Adrenal gland (tissue), 12 donors: ENCODE data around the gene PSMA7. TPM values are rescaled to one million over a fixed set of nuclear protein-coding genes. Genes with fewer than 3 reads are reported as not detected.

Experiments used
- DNase-seq, 7 donors: peaks; one replicate each; pipeline ENCODE4 v3.0.0-alpha.2; 2019 to 2020
- H3K27ac ChIP-seq, 5 donors: fragments of 200-600 bp; sonication (generic) in 4 of 5; 1 replicate in 3 of 5; 2 replicates in 2 of 5; pipeline versions ENCODE4 v1.5.1 to v1.8.0; 2016 to 2020; ENCODE audit warnings: mild to moderate bottlenecking in 1 of 5
- H3K27me3 ChIP-seq: fragments of 200-600 bp; 2 replicates; pipeline ENCODE4 v1.8.0; 2021
- H3K36me3 ChIP-seq, 2 donors: fragments of 200-600 bp; replicated peaks in 1 of 2; 1 replicate in 1 of 2; 2 replicates in 1 of 2; pipeline versions ENCODE4 v1.5.1 to v1.8.0; 2018 to 2022
- H3K4me1 ChIP-seq, 2 donors: fragments of 200-600 bp; replicated peaks in 1 of 2; 1 replicate in 1 of 2; 2 replicates in 1 of 2; pipeline versions ENCODE4 v1.5.1 to v1.8.0; 2018 to 2021
- H3K4me3 ChIP-seq, 4 donors: fragments of 200-600 bp; sonication (generic) in 3 of 4; one replicate each; pipeline ENCODE4 v1.5.1; 2016 to 2018
- H3K9me3 ChIP-seq, 3 donors: fragments of 200-600 bp; sonication (generic) in 1 of 3; replicated peaks in 1 of 3; 1 replicate in 2 of 3; 2 replicates in 1 of 3; pipeline versions ENCODE4 v1.5.1 to v1.8.0; 2016 to 2021
- POLR2A ChIP-seq, 2 donors: fragments of 450-650 bp; IDR thresholded peaks; one replicate each; pipeline ENCODE4 v1.6.1; 2017; ENCODE audit warnings: antibody characterized with exemption in 2 of 2, mild to moderate bottlenecking in 2 of 2, moderate library complexity in 1 of 2
- WGBS, 4 donors: extraction: QIAGEN DNeasy Blood & Tissue Kit in 2 of 4; methylation state at CpG; one replicate each; pipeline versions ENCODE4 v1.1.5 to v1.1.7; 2013 to 2017; 5-methylcytosine and 5-hydroxymethylcytosine counted together
- intact Hi-C, 2 donors: fragments of 100-400 bp; cut with DNase I; formaldehyde crosslinking; loops; one replicate each; pipeline versions ENCODE4 v1.14.1 to v1.15.0; 2022 to 2023
- polyA plus RNA-seq, 3 donors: library from polyadenylated mRNA; stranded (reverse); fragments of 200-250 nt in 2 of 3; fragments of 350-450 nt in 1 of 3; fragmentation: Illumina TruSeq in 1 of 3; extraction: RNeasy Lipid Tissue Mini Kit (QIAGEN cat#74804) in 1 of 3; gene quantifications; one replicate each; pipeline ENCODE4 v1.2.3, GENCODE V29; 2013 to 2014
- total RNA-seq, 9 donors: library from RNA; depleted of rRNA in 4 of 9; stranded (reverse); fragments of >200 nt in 4 of 9; fragments of 120-200 nt in 1 of 9; fragmentation: NEBNext Ultra II Directional in 1 of 9; extraction: Animal tissue kit (Norgen Biotek cat#: 25700) in 1 of 9; gene quantifications; one replicate each; pipeline versions ENCODE4 v1.1.0 to v1.2.4, GENCODE V29; 2013 to 2023
- TF ChIP-seq, protein P1 (sequence below), 6 experiments: fragments of 450-650 bp in 4 of 6; fragments of 200-600 bp in 2 of 6; sonication (generic) in 1 of 6; IDR thresholded peaks; 1 replicate in 5 of 6; 2 replicates in 1 of 6; pipeline versions ENCODE4 v1.5.1 to v1.8.0; 2016 to 2021; ENCODE audit warnings: antibody characterized with exemption in 6 of 6, mild to moderate bottlenecking in 2 of 6, moderate library complexity in 1 of 6
- donor health status: healthy with polysubstance abuse.
- donor health status: Bipolar disorder and iron deficiency.
- donor health status: DM: yes; HTN: yes; CAD: no.
- donor health status: DM: no; HTN: no; CAD: no.
- donor health status: DM: no; HTN: no; CAD: no.
- donor health status: DM: yes; HTN: yes; CAD: no.

PSMA7 gene
- total and polyA plus RNA-seq, 12 donors = 175 to 518 (median 277) TPM

DNA sequence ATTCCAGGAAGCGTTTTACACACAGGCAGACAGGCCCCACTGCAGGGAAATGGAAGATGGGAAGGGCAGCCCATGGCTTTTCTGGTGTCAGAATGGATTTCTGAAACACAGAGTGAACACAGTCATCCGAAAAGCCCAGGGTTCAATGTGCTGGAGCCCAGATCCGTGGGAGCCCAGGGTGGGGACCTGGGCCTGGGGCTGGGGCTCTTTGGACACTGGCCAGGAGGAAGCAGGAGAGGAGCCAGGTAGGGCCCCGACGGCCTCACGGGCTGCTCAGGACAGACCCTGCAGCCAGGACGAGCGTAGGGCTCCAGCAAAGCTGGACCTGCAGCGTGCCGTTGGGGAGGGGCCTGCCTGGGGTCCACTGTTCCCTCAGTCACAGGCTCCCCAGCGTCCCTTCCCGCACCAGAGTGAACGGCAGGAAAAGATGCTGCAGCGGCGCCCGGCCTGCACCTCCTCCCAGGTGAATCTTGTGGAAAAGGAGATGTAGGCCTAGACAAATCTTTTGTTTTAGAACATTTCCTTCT is 45.2 kb downstream of the PSMA7 start:
- no peak overlapping the region for H3K4me3 ChIP-seq
- no peaks in the 10 kb centered on the region for H3K36me3 ChIP-seq
- TF ChIP-seq POLR2A (IDR thresholded peaks at IDR 0.05) = no peak
- TF ChIP-seq, protein P1, sequence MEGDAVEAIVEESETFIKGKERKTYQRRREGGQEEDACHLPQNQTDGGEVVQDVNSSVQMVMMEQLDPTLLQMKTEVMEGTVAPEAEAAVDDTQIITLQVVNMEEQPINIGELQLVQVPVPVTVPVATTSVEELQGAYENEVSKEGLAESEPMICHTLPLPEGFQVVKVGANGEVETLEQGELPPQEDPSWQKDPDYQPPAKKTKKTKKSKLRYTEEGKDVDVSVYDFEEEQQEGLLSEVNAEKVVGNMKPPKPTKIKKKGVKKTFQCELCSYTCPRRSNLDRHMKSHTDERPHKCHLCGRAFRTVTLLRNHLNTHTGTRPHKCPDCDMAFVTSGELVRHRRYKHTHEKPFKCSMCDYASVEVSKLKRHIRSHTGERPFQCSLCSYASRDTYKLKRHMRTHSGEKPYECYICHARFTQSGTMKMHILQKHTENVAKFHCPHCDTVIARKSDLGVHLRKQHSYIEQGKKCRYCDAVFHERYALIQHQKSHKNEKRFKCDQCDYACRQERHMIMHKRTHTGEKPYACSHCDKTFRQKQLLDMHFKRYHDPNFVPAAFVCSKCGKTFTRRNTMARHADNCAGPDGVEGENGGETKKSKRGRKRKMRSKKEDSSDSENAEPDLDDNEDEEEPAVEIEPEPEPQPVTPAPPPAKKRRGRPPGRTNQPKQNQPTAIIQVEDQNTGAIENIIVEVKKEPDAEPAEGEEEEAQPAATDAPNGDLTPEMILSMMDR (IDR thresholded peaks at IDR 0.05) = no peak
- 77 to 89% (median 84%) methylated on average over 11 to 16 of the region's 16 CpGs for WGBS, 4 donors
- no peaks in the 10 kb centered on the region for H3K9me3 ChIP-seq
- no peaks in the 10 kb centered on the region for H3K27me3 ChIP-seq
- H3K27ac ChIP-seq = no peak overlapping the region
- intact Hi-C loops = no loop called here
- H3K4me1 ChIP-seq = no peaks in the 10 kb centered on the region
- no peak for DNase-seq

DNA sequence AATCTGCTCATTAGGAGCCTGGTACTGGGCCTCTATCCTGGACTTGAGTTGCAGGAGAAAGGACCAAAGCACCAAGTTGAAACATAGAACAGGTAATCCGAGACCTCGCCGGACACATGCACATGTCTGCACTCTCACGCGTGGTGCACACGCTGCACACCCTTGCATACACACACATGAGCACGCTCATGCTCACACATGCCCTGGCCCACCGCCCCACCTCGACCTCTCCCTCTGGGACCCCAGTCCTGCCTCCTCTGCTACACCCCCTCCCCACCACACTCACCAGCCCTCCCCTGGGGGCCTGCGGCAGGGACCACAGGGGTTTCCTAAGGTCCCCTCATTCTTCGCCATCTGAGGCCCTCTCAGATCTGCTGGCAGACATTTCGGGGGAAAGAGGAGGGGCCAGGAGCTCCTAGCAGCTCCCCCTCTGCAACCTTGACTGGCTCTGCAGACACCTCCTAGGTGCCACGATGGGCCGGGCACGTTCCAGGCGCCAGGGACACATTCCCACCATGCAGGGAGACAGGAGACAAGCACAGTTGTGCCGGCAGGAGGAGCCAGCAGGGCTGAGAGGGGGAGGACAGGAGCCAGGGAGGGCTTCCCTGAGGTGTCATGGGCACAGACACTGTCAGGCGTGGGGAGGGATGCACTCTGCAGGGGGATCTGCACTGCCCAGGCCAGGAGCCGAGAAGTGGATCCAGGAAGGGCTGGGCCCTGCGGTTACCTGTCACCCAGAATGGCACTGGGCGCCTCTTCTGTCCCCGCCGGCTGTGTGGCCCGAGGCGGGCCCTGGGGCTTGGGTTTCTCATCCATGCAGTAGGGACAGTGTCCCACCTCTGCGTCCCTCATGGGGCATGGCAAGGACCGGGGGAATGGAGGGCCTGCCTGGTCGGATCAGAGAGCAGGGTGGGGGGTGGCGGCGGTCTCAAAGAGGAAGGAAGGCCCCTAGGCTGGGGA is 46.5 kb downstream of the PSMA7 start:
- intact Hi-C loops = no loop called here
- WGBS, 4 donors = 84 to 92% (median 88%) methylated on average over 16 to 30 of the region's 30 CpGs
- H3K4me1 ChIP-seq = no peaks in the 10 kb centered on the region
- H3K9me3 ChIP-seq = no peaks in the 10 kb centered on the region
- no peaks in the 10 kb centered on the region for H3K36me3 ChIP-seq
- no peak for TF ChIP-seq POLR2A (IDR thresholded peaks at IDR 0.05)
- TF ChIP-seq, protein P1 (IDR thresholded peaks at IDR 0.05) = no peak
- no peak overlapping the region for H3K4me3 ChIP-seq
- H3K27me3 ChIP-seq = no peaks in the 10 kb centered on the region
- no peak overlapping the region for H3K27ac ChIP-seq
- DNase-seq = no peak

DNA sequence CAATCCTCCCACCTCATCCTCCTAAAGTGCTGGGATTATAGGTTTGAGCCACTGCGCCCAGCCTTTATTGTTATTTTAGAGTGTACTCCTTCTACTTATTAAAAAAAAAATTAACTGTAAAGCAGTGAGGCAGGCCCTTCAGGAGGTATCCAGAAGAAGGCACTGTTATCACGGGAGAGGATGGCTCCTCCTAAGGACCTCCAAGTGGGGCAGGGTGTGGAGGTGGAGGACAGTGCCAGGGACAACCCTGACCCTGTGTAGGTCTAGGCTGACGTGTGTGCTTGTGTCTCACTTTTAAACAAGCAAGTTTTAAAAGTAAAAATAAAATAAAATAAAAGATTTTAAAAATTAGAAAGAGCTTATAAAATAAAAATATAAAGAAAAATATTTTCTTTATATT is 53.8 kb downstream of the PSMA7 start:
- intact Hi-C loops = no loop called here
- Histone ChIP-seq H3K9me3 (no peaks in the 10 kb centered on the region), H3K27ac (no peak overlapping the region), H3K4me1 (no peaks in the 10 kb centered on the region), H3K36me3 (no peaks in the 10 kb centered on the region), H3K27me3 (no peaks in the 10 kb centered on the region), H3K4me3 (no peak overlapping the region)
- WGBS, 4 donors = 30 to 41% (median 35%) methylated on average over 3 of the region's 3 CpGs
- no peak for DNase-seq
- TF ChIP-seq POLR2A (IDR thresholded peaks at IDR 0.05) = no peak
- TF ChIP-seq, protein P1 (IDR thresholded peaks at IDR 0.05) = no peak

DNA sequence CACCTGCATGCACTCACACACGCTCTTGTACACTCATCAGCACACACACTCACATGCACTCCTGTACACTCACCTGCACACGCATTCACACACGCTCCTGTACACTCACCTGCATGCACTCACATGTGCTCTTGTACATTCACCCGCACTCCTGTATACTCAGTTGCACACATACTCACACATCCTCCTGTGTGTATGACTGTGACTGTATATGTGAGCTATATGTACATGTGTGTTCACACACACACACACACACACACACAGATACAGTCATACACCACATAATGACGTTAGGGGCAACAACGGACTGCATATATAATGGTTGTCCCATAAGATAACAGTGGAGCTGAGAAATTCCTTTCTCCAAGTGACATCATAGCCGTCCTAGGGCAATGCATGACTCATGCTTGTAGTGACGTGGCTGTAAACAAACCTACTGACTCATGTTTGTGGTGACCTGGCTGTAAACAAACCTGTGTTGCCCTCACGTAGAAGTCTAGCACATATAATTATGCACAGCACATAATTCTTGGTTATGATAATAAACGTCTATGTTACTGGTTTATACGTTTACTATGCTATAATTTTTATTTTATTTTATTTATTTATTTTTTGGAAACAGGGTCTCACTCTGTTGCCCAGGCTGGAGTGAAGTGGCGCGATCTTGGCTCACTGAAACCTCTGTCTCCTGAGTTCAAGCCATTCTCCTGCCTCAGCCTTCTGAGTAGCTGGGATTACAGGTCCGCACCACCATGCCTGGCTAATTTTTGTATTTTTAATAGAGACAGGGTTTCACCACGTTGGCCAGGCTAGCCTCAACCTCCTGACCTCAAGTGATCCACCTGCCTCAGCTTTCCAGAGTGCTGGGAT is 54.7 kb downstream of the PSMA7 start:
- H3K27me3 ChIP-seq = no peaks in the 10 kb centered on the region
- peak in 1 of 7 donors; percentile 40 for DNase-seq
- no peaks in the 10 kb centered on the region for H3K9me3 ChIP-seq
- H3K27ac ChIP-seq = no peak overlapping the region
- no peaks in the 10 kb centered on the region for H3K36me3 ChIP-seq
- TF ChIP-seq, protein P1 (IDR thresholded peaks at IDR 0.05) = no peak
- TF ChIP-seq POLR2A (IDR thresholded peaks at IDR 0.05) = no peak
- WGBS, 4 donors = 56 to 65% (median 62%) methylated on average over 15 of the region's 15 CpGs
- no peaks in the 10 kb centered on the region for H3K4me1 ChIP-seq
- intact Hi-C loops = no loop called here
- H3K4me3 ChIP-seq = no peak overlapping the region
